HG03442 (cell line): ENCODE measurements around the gene PRAC1.

ENCODE experiments used
- ATAC-seq: cut with Tn5 transposase; IDR thresholded peaks from one replicate; pipeline ENCODE4 v1.9.1; 2021; ENCODE audit warnings: mild to moderate bottlenecking, moderate library complexity; ENCODE audit not compliant: unreplicated experiment

The PRAC1 gene

DNA sequence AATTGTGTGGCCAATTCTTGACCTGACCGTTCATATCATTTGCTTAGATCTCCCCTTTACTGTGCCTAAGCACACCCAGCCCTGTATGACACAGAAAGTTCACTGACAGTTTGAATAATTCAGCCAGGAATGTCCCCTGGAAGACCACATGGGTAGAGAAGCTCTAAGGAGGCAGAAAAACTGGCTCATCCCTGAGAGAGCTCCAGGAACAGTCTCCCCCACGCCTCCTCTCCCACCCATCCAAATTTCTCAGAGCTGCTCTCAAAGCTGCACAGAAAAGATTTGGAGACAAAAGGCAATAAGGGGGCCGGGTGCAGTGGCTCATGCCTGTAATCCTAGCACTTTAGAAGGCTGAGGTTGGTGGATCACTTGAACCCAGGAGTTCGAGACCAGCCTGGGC is 11.2 kb downstream of the PRAC1 start:
- ATAC-seq: no peak

- no peak for ATAC-seq
Observed at GRCh38 chr17:48704361-48705248, 17.7 kb downstream of the PRAC1 start.

- ATAC-seq: no peak
Observed at GRCh38 chr17:48701864-48702532, 20.3 kb downstream of the PRAC1 start.

DNA sequence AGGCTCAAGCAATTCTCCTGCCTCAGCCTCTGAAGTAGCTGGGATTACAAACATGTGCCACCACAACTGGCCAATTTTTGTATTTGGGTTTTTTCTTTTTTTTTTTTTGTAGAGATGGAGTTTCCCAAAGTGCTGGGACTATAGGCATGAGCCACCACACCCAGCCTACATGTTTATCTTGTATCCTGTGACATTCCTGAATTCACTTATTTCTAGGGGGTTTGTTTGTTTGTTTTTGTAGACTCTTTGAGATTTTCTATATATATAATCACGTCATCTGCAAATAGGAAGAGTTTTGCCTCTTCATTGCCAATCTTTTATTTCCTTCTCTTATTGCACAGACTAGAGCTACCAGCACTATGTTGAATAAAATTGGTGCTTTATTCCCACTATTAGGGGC is 29.1 kb downstream of the PRAC1 start:
- ATAC-seq: no peak

- ATAC-seq: no peak
Observed at GRCh38 chr17:48692049-48692448, 30.3 kb downstream of the PRAC1 start.

DNA sequence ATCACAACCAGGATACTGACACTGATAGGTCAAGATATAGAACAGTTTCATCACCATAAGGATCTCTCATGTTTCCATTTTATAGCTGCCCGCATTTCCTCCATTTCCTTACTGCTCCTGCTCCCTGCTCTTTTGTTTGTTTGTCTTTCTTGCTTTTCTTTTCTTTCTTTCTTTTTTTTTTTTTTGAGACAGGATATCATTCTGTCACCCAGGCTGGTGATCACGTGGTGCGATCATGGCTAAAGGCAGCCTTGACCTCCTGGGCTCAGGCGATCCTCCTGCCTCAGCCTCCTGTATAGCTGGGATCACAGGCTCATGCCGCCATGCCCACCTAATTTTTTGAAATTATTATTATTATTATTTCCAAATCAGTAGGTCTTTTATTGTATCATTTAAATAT is 31.7 kb downstream of the PRAC1 start:
- no peak for ATAC-seq

DNA sequence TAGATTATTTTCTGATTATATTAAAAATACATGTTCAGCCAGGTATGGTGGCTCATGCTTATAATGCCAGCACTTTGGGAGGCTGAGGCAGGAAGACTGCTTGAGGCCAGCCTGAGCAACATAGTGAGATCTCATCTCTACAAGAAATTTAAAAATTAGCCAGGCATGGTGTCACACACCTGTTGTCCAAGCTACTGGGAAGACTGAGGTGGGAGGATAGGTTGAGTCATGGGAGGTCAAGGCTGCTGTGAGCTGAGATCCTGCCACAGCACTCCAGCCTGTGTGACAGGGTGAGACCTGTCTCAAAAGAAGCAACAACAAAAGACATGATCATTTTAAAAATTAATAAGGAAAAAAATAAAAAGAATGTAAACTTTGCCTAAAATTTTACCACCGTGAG is 40.7 kb downstream of the PRAC1 start:
- no peak for ATAC-seq

DNA sequence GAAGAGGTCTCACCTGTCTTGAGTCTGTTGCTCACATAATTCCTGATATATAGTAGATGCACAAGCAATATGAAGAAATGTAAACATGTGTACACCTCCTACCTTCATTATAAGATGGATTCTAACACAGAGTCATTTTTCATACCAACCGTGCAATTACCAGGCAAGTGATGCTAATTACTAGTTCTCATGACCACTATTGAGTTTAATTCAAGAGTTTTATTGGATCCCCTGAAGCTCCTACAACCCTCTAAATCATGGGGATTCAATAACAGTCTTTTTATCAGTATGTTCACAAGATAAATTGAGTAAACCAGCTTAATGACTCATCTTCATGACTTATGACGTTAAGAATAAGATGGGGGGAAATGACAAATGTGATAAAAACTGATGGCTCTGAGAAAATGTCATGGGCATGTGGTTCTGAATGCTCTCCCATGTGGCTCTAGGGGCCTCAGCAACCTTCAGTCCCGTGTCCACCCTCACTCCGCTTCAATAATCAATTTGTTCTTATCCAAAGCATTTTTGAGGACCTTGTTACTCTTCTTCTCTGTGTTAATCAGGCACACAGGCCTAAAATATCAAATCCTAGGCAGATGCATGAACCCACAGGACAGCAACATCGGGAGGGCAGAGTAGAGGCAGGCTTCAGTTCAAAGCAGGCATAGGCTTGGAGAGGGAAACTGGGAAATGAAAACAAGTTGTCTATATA is 42.8 kb downstream of the PRAC1 start:
- ATAC-seq: no peak

- ATAC-seq: no peak
Observed at GRCh38 chr17:48678141-48678971, 44.0 kb downstream of the PRAC1 start.

GRCh38 chr17:48676963-48677558 is 45.3 kb downstream of the PRAC1 start:
- no peak for ATAC-seq

DNA sequence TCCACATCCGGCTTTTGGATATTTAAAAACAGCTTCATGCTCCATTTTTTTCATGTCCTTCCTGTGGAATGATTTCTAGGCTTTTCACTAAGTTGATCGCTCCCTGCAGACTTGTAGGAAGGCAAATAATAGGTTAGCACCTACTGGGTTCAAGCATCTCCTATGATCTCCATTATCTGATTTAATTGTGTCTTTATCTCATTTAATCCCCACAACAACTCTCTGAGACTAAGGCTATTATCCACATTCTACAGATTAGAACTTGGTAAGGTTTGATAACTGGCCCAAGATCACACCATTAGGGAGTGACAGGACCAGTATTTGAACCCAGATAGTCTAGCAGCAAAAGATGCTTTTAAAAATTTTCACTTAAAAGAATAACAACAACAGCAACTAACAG is 50.0 kb downstream of the PRAC1 start:
- no peak for ATAC-seq
